GM12891 (cell line): ENCODE data around the gene MAPK1IP1L.
A peak's percentile ranks its signal among the peaks of the same experiment; 100 is the strongest.

ENCODE experiments used
- DNase-seq: peaks from one replicate; pipeline ENCODE4 v3.0.0; 2011; ENCODE audit warnings: low spot score; ENCODE audit not compliant: insufficient read length
- FAIRE-seq: peaks from 2 replicates; lab custom pipeline; 2011; peaks lifted over from hg19 to GRCh38; lab: Jason Lieb, UNC
- PAX5 ChIP-seq: IDR thresholded peaks from 2 replicates; pipeline ENCODE4 v1.6.1; 2011; ENCODE audit warnings: low read length, moderate library complexity, mild to moderate bottlenecking; ENCODE audit not compliant: insufficient read depth, severe bottlenecking
- POLR2A ChIP-seq: IDR thresholded peaks from 2 replicates; pipeline ENCODE4 v1.6.1; 2011; ENCODE audit warnings: low read depth, low read length, control low read depth
- POLR2AphosphoS5 ChIP-seq: IDR thresholded peaks from 2 replicates; pipeline ENCODE4 v1.6.1; 2011; ENCODE audit warnings: low read depth, low read length, control low read depth
- POU2F2 ChIP-seq: IDR thresholded peaks from 2 replicates; pipeline ENCODE4 v1.6.1; 2011; ENCODE audit warnings: low read depth, mild to moderate bottlenecking, control low read depth, low read length, moderate library complexity
- SPI1 ChIP-seq: IDR thresholded peaks from 2 replicates; pipeline ENCODE4 v1.6.1; 2011; ENCODE audit warnings: low read depth, low read length, control low read depth
- TAF1 ChIP-seq: IDR thresholded peaks from 2 replicates; pipeline ENCODE4 v1.6.1; 2011; ENCODE audit warnings: low read depth, low read length, control low read depth

MAPK1IP1L gene

DNA sequence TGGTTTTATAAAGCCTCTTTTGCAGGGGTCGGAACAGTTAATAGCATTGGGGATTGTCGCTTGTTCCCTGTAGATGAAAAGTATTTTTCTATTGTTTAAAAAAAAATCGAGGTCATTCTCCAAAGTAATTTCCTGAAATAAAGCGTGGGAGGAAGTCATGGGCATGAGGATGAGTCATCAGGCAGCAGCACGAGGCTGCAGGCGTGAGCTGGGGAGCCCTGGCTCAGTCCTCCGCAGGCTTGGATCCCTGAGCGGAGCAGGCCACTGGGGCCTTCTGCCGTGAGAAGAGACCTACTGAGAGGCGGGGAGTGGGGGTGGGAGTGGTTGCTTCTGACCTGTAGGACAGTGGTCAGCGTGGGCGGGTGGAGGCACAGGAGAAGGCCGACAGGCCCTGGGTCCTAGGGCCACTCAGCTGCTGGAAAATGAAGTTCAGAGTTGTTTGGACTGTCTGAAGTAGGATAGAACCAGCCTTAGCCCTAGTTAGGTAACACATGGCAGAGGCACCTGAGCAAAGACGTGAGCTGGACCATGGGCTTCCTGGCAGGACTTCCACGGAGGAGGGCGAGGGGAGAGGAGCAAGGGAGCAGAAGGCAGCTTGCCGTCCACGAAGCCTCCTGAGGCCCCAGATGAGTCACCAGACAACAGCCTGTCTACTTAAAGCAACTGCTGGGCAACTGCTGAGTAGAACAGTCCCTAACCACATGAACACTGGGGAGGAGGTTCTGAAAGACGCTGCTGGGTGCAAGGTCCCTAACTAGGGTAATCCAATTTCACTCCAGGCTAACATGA lies 56.5 kb downstream of the MAPK1IP1L start:
- no peak for TF ChIP-seq POLR2AphosphoS5
- TF ChIP-seq POLR2A, result no peak
- TF ChIP-seq SPI1, result no peak
- no peak for TF ChIP-seq POU2F2
- TF ChIP-seq TAF1, result no peak
- TF ChIP-seq PAX5, result no peak
- FAIRE-seq (peak; percentile 60), DNase-seq (peak; percentile 43)

DNA sequence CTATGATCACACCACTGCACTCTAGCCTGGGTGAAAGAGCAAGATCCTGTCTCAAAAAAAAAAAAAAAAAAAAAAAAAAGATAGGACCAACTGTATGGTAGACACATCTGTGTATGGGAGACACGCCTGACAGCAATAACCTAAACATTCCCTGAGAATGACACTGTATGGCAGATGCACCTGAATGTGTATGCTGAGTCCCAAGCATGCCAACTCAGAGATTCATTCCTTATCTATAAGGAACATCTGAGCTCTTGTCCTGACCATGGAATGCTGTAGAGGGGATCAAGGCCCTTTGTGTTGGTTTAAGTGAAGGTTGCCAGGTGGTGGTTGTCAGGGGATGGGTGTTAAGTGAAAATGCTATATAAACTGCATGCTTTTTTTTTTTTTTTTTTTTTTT lies 58.4 kb downstream of the MAPK1IP1L start:
- TF ChIP-seq POU2F2 (no peak), POLR2AphosphoS5 (no peak), PAX5 (no peak), SPI1 (no peak), POLR2A (no peak), TAF1 (no peak)
- DNase-seq (no peak), FAIRE-seq (no peak)

DNA sequence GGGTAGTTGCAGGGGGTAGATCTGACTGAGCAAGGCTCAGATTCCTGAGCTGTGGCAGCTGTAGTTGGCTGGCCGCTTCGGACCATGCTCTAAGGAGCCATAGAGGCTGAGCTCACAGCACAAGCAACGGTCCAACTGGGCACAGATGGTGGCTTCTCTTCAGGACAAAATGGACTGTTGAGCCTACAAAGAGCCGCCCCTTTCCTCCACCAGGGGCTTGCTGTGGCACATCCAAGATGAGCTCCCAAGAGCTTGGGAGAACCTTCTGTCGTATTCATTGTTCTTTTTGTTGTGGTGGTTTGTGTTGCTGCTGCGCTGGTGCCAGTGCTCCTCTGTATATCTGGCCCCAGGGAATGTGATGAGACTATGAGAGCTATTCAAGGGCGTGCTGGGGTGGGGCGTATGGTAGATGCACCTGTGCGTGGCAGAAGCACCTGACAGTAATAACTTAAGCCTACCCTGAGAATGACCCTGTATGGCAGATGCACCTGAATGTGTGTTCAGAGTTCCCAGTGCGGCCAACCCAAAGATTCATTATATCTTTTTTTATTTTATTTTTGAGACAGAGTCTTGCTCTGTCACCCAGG lies 59.8 kb downstream of the MAPK1IP1L start:
- DNase-seq, result no peak
- FAIRE-seq, result no peak
- TF ChIP-seq POLR2AphosphoS5 (no peak), SPI1 (no peak), POU2F2 (no peak), POLR2A (no peak), TAF1 (no peak), PAX5 (no peak)

DNA sequence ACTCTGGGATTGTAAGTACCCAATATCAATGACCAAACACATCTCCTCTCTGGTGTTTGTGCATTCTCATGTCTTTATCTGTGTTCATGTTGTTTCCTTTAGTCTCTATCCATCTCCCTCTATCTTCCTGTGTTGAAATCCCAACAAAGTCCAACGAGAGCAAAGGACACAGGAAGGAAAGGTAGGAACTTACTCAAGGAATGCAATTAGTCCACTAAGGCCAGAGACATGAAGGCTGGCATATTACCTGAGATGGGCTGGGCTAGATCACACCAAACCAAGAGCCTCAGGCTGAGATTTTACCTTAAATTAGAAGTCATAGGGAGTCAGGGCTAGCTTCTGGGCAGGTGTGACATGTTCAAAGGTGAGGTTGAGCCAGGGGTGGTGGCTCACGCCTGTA lies 63.3 kb downstream of the MAPK1IP1L start:
- FAIRE-seq (no peak), DNase-seq (no peak)
- no peak for TF ChIP-seq POLR2AphosphoS5
- no peak for TF ChIP-seq TAF1
- TF ChIP-seq PAX5, result no peak
- no peak for TF ChIP-seq SPI1
- no peak for TF ChIP-seq POLR2A
- TF ChIP-seq POU2F2, result no peak

DNA sequence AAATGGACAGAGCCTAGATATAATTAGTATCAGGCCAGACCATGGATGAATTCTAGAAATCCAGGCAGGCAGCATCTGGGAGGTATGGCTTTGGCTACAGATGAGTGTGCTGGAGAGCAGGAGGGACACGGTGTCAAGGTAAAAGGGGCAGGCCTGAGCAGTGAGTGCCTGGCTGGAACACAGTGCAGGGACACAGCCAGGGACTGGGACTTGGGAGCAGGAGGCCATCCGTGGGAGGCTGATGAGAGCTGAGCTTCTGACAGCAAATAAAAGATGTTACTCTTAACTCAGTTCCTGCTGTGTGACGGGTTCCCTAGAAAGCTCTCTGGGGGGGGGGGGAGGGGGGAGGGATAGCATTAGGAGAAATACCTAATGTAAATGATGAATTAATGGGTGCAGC lies 64.0 kb downstream of the MAPK1IP1L start:
- no peak for FAIRE-seq

DNA sequence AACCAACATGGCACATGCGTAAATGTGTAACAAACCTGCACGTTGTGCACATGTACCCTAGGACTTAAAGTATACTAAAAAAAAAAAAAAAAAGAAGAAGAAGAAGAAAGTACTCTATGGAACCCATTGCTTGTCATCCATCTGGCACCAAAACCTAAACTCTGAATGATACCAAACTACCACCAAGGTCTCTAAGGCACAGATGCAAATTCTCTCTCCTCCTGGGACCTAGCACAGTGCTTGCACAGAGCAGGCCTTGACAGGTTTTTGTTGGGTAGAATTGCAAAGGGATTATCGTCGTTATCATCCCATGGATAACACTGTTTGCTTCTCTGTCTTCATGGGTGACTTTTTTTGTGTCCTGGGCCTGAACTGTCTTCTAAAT lies 64.4 kb downstream of the MAPK1IP1L start:
- TF ChIP-seq SPI1 (no peak), PAX5 (no peak), TAF1 (no peak), POU2F2 (no peak), POLR2AphosphoS5 (no peak), POLR2A (no peak)
- DNase-seq (no peak), FAIRE-seq (no peak)

More for the DNA sequence above, 64.0 kb downstream of the MAPK1IP1L start:
- DNase-seq, result no peak
- TF ChIP-seq POLR2A (no peak), PAX5 (no peak), TAF1 (no peak), POU2F2 (no peak), SPI1 (no peak), POLR2AphosphoS5 (no peak)

DNA sequence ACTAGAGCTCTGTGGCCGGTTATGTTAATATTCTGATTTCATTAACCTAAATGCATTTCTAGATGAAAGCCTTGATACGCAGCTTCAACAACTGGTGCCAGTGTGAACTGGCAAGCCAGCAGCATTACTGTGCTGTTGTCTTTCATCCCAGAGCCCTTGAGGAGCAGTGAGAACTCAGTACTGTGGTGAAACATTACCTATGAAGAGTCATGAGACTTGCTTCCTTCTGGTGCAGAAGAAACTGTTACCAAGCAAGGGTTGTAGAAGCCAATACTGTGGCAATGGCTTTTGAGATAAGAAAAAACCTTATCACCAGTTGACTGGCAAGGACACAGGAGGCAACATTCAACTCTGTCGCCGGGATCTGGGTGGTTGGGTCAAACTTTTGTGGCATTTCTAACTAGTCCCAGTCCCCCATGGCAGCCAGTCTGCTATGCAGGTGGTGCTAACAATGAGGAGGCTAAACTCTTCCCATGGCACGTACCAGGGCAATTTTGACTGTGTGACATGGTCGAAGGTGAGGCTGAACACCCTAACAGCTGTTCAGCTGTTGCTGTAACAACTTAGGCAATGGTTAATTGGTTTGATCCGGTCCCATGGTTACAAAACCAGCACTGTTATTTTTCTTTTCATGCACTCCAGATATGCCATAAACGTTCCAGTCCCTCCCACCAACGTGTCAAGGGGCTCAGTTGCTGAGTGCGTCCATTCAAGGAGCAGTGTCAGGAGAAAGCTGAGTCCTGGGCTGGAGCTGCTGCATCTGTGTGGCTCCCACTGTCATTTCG lies 65.0 kb downstream of the MAPK1IP1L start:
- FAIRE-seq (no peak), DNase-seq (no peak)
- TF ChIP-seq PAX5 (no peak), POLR2AphosphoS5 (no peak), POU2F2 (no peak)

DNA sequence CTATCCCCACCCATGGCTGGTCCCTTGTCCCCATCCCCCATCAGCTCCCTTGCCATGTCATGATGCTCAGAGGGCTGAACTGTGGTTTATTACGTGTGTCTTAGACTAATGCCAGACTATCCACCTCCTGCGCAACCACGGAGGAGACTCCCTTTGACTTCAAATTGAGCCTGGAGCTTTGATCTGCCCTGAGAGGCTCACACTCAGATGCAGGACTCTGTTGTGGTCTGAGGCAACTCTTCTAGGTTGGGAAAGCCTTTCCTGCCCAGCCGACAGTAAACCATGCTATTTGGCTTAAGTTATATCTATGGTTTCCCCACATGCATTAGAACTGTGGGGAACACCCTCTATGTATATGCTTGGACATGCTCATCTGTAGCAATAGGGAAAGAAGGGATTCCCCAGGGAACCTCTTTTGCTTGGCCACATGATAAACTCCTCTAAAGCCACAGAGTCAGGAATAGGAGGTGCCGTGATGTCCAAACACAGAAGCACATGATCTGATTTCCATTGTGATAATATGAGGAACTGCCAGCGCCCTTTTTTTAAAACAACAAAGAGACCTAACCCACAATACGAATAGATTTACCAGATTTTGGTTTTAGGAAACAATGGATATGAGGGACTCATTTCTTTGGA lies 66.5 kb downstream of the MAPK1IP1L start:
- DNase-seq (no peak), FAIRE-seq (no peak)
- TF ChIP-seq SPI1 (no peak), POLR2A (no peak), TAF1 (no peak), PAX5 (no peak), POLR2AphosphoS5 (no peak), POU2F2 (no peak)

DNA sequence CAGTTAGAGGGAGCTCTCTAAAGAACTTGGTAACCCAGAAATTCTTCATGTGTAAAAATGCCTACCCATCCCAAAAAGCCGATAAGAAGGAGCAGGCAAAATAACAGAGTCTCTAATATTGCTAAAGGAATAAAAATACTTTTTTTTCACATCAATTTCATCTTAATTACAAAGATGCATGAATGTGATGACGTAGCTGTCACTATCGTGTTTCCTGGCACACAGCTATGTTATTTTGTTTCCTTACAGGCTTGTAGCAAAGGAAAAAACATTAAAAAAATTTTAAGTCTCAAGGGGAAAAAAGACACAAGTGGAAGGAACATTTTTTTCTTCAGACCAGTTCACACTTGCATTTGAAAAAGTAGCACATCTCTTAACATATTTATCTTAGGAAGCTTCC lies 67.3 kb downstream of the MAPK1IP1L start:
- FAIRE-seq (no peak), DNase-seq (no peak)
- no peak for TF ChIP-seq POLR2AphosphoS5
- no peak for TF ChIP-seq PAX5
- TF ChIP-seq POLR2A, result no peak
- TF ChIP-seq POU2F2, result no peak
- no peak for TF ChIP-seq SPI1
- no peak for TF ChIP-seq TAF1
